HFFc6 (cell line): ENCODE results near the gene AOPEP. TPM values are rescaled to one million over a fixed set of nuclear protein-coding genes. Genes with fewer than 3 reads are reported as not detected.

Experiments used
- DNase-seq: peaks from one replicate; pipeline ENCODE4 v3.0.0-alpha.2; 2018
- H3K27ac Mint-ChIP-seq: 2 replicates; pipeline ENCODE4 v1.8.0; 2020; ENCODE audit warnings: mild to moderate bottlenecking, mixed read lengths
- H3K27me3 Mint-ChIP-seq: 2 replicates; pipeline ENCODE4 v1.8.0; 2021; ENCODE audit warnings: mild to moderate bottlenecking, moderate library complexity, mixed read lengths; ENCODE audit not compliant: insufficient read depth
- H3K36me3 Mint-ChIP-seq: 2 replicates; pipeline ENCODE4 v1.8.0; 2021; ENCODE audit warnings: low read depth, mixed read lengths
- H3K4me1 Mint-ChIP-seq: 2 replicates; pipeline ENCODE4 v1.8.0; 2020; ENCODE audit warnings: low read depth, mixed read lengths
- H3K4me3 Mint-ChIP-seq: 2 replicates; pipeline ENCODE4 v1.8.0; 2020; ENCODE audit warnings: mild to moderate bottlenecking, moderate library complexity, mixed read lengths
- H3K9me3 Mint-ChIP-seq: 2 replicates; pipeline ENCODE4 v1.8.0; 2020; ENCODE audit warnings: mild to moderate bottlenecking, mixed read lengths
- total RNA-seq, 6 experiments: library from RNA; stranded (reverse); fragmentation: NEBNext Ultra II Directional; extraction: Animal tissue kit (Norgen Biotek cat#: 25700); gene quantifications; 2 replicates in 1 of 6; 3 replicates in 5 of 6; pipeline ENCODE4 v1.2.3, GENCODE V29; 2021
- TF ChIP-seq, protein P1 (sequence below): fragments of 200-600 bp; sonication (generic); IDR thresholded peaks from 2 replicates; pipeline ENCODE4 v1.5.0; 2021; ENCODE audit warnings: antibody characterized with exemption, mild to moderate bottlenecking

AOPEP gene
- total RNA-seq, 6 experiments from 2014 or later, result 32.2 to 46.6 (median 36.3) TPM

DNA sequence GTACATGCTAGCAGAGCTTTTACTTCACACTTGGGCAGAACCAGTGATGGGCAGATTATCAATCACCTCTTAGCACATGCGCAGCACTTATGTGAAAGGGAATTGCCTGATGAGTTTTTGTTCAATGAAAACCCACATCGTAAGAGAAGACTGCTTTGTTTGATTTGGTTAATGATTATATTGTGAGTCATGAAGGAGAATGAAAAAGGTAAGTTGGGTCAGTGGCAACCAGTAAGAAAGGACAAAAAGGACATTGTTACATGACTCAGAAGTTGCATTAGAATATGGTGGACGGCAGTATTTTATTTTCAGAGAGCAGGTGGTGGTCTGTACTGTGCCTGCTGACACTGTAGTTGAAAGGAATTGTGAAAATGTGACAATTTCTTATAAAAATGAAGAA is 127.4 kb downstream of the AOPEP start:
- TF ChIP-seq, protein P1, sequence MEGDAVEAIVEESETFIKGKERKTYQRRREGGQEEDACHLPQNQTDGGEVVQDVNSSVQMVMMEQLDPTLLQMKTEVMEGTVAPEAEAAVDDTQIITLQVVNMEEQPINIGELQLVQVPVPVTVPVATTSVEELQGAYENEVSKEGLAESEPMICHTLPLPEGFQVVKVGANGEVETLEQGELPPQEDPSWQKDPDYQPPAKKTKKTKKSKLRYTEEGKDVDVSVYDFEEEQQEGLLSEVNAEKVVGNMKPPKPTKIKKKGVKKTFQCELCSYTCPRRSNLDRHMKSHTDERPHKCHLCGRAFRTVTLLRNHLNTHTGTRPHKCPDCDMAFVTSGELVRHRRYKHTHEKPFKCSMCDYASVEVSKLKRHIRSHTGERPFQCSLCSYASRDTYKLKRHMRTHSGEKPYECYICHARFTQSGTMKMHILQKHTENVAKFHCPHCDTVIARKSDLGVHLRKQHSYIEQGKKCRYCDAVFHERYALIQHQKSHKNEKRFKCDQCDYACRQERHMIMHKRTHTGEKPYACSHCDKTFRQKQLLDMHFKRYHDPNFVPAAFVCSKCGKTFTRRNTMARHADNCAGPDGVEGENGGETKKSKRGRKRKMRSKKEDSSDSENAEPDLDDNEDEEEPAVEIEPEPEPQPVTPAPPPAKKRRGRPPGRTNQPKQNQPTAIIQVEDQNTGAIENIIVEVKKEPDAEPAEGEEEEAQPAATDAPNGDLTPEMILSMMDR, result no peak
- Mint-ChIP-seq H3K4me3 (no peak overlapping the region), H3K27me3 (no peaks in the 10 kb centered on the region), H3K4me1 (peaks cover 17% of the 10 kb centered on the region), H3K27ac (no peak overlapping the region), H3K36me3 (peaks cover 10% of the 10 kb centered on the region; the same call in 1 of the 2 replicates), H3K9me3 (no peaks in the 10 kb centered on the region)
- no peak for DNase-seq

- Mint-ChIP-seq H3K9me3 (no peaks in the 10 kb centered on the region), H3K4me1 (peaks cover 34% of the 10 kb centered on the region), H3K27ac (no peak overlapping the region), H3K4me3 (no peak overlapping the region), H3K36me3 (peaks cover 20% of the 10 kb centered on the region; the same call in 1 of the 2 replicates), H3K27me3 (no peaks in the 10 kb centered on the region; the same call in 1 of the 2 replicates)
- TF ChIP-seq, protein P1, result no peak
- no peak for DNase-seq
Measured at GRCh38 chr9:94855903-94856302, 129.4 kb downstream of the AOPEP start.

- peaks cover 47% of the 10 kb centered on the region for H3K4me1 Mint-ChIP-seq
- H3K36me3 Mint-ChIP-seq, result peaks cover 15% of the 10 kb centered on the region; the same call in 1 of the 2 replicates
- TF ChIP-seq, protein P1, result no peak
- no peak overlapping the region for H3K4me3 Mint-ChIP-seq
- no peak overlapping the region for H3K27ac Mint-ChIP-seq
- no peaks in the 10 kb centered on the region for H3K9me3 Mint-ChIP-seq
- no peak for DNase-seq
- no peaks in the 10 kb centered on the region; the same call in 1 of the 2 replicates for H3K27me3 Mint-ChIP-seq
Measured at GRCh38 chr9:94857791-94858190, 131.3 kb downstream of the AOPEP start.

- Mint-ChIP-seq H3K4me3 (no peak overlapping the region), H3K36me3 (peaks cover 15% of the 10 kb centered on the region; the same call in 1 of the 2 replicates), H3K27me3 (no peaks in the 10 kb centered on the region; the same call in 1 of the 2 replicates), H3K27ac (peak overlapping the region; percentile 92; the same call in 1 of the 2 replicates), H3K4me1 (peaks cover 47% of the 10 kb centered on the region), H3K9me3 (no peaks in the 10 kb centered on the region)
- TF ChIP-seq, protein P1, result no peak
- no peak for DNase-seq
Measured at GRCh38 chr9:94859226-94859625, 132.7 kb downstream of the AOPEP start.

- Mint-ChIP-seq H3K27me3 (no peaks in the 10 kb centered on the region; the same call in 1 of the 2 replicates), H3K4me1 (peaks cover 53% of the 10 kb centered on the region), H3K9me3 (no peaks in the 10 kb centered on the region), H3K27ac (peak overlapping the region; percentile 92), H3K36me3 (peaks cover 15% of the 10 kb centered on the region; the same call in 1 of the 2 replicates), H3K4me3 (no peak overlapping the region)
- TF ChIP-seq, protein P1, result no peak
- no peak for DNase-seq
Measured at GRCh38 chr9:94859891-94860290, 133.4 kb downstream of the AOPEP start.
